Measurements from ENCODE around the gene ASTN1. TPM values are rescaled to one million over a fixed set of nuclear protein-coding genes. Genes with fewer than 3 reads are reported as not detected.

The ASTN1 gene
- total RNA-seq, 1 donor = not detected

- Histone ChIP-seq H3K27me3 (ENCODE audit: insufficient read depth, low read length) (no peaks in the 10 kb centered on the region), H4K20me1 (ENCODE audit: insufficient read depth, low read length) (no peaks in the 10 kb centered on the region), H3K9me3 (ENCODE audit: low read depth, low read length) (no peaks in the 10 kb centered on the region), H3K4me3 (ENCODE audit: insufficient read depth, low read length) (no peak overlapping the region), H3K79me2 (ENCODE audit: insufficient read depth, low read length) (no peaks in the 10 kb centered on the region), H3K4me1 (ENCODE audit: insufficient read depth, low read length) (no peaks in the 10 kb centered on the region), H3K4me2 (ENCODE audit: insufficient read depth, low read length) (no peak overlapping the region), H2AFZ (ENCODE audit: low read length) (no peak overlapping the region), H3K36me3 (ENCODE audit: insufficient read depth, low read length) (no peaks in the 10 kb centered on the region), H3K27ac (ENCODE audit: low read depth, low read length) (no peak overlapping the region)
- no peak for TF ChIP-seq CTCF (IDR thresholded peaks at IDR 0.05; ENCODE audit: extremely low read depth, low read depth, low read length)
- DNase-seq (ENCODE audit: insufficient read length, low spot score, missing footprints) = no peak
Measured at GRCh38 chr1:177012342-177012925, 152.1 kb downstream of the ASTN1 start.

GRCh38 chr1:177011508-177011907, 153.0 kb downstream of the ASTN1 start:
- H2AFZ ChIP-seq (ENCODE audit: low read length) = no peak overlapping the region
- no peaks in the 10 kb centered on the region for H4K20me1 ChIP-seq (ENCODE audit: insufficient read depth, low read length)
- no peak overlapping the region for H3K4me3 ChIP-seq (ENCODE audit: insufficient read depth, low read length)
- no peak overlapping the region for H3K27ac ChIP-seq (ENCODE audit: low read depth, low read length)
- no peaks in the 10 kb centered on the region for H3K79me2 ChIP-seq (ENCODE audit: insufficient read depth, low read length)
- H3K4me1 ChIP-seq (ENCODE audit: insufficient read depth, low read length) = no peaks in the 10 kb centered on the region
- H3K36me3 ChIP-seq (ENCODE audit: insufficient read depth, low read length) = no peaks in the 10 kb centered on the region
- TF ChIP-seq CTCF (IDR thresholded peaks at IDR 0.05; ENCODE audit: extremely low read depth, low read depth, low read length) = no peak
- no peak overlapping the region for H3K4me2 ChIP-seq (ENCODE audit: insufficient read depth, low read length)
- no peaks in the 10 kb centered on the region for H3K9me3 ChIP-seq (ENCODE audit: low read depth, low read length)
- DNase-seq (ENCODE audit: insufficient read length, low spot score, missing footprints) = no peak
- no peaks in the 10 kb centered on the region for H3K27me3 ChIP-seq (ENCODE audit: insufficient read depth, low read length)

- Histone ChIP-seq H3K4me2 (ENCODE audit: insufficient read depth, low read length) (no peak overlapping the region), H3K27me3 (ENCODE audit: insufficient read depth, low read length) (no peaks in the 10 kb centered on the region), H3K9me3 (ENCODE audit: low read depth, low read length) (no peaks in the 10 kb centered on the region), H3K36me3 (ENCODE audit: insufficient read depth, low read length) (no peaks in the 10 kb centered on the region), H3K4me1 (ENCODE audit: insufficient read depth, low read length) (no peaks in the 10 kb centered on the region), H3K79me2 (ENCODE audit: insufficient read depth, low read length) (no peaks in the 10 kb centered on the region), H3K27ac (ENCODE audit: low read depth, low read length) (no peak overlapping the region), H3K4me3 (ENCODE audit: insufficient read depth, low read length) (no peak overlapping the region), H2AFZ (ENCODE audit: low read length) (no peak overlapping the region), H4K20me1 (ENCODE audit: insufficient read depth, low read length) (no peaks in the 10 kb centered on the region)
- TF ChIP-seq CTCF (IDR thresholded peaks at IDR 0.05; ENCODE audit: extremely low read depth, low read depth, low read length) = no peak
- DNase-seq (ENCODE audit: insufficient read length, low spot score, missing footprints) = no peak
Measured at GRCh38 chr1:177010211-177010825, 154.2 kb downstream of the ASTN1 start.

- Histone ChIP-seq H3K4me1 (ENCODE audit: insufficient read depth, low read length) (no peaks in the 10 kb centered on the region), H3K79me2 (ENCODE audit: insufficient read depth, low read length) (no peaks in the 10 kb centered on the region), H4K20me1 (ENCODE audit: insufficient read depth, low read length) (no peaks in the 10 kb centered on the region), H3K27ac (ENCODE audit: low read depth, low read length) (no peak overlapping the region), H3K9me3 (ENCODE audit: low read depth, low read length) (no peaks in the 10 kb centered on the region), H3K4me3 (ENCODE audit: insufficient read depth, low read length) (no peak overlapping the region), H3K27me3 (ENCODE audit: insufficient read depth, low read length) (no peaks in the 10 kb centered on the region), H3K36me3 (ENCODE audit: insufficient read depth, low read length) (no peaks in the 10 kb centered on the region), H2AFZ (ENCODE audit: low read length) (no peak overlapping the region), H3K4me2 (ENCODE audit: insufficient read depth, low read length) (no peak overlapping the region)
- TF ChIP-seq CTCF (IDR thresholded peaks at IDR 0.05; ENCODE audit: extremely low read depth, low read depth, low read length) = no peak
- no peak for DNase-seq (ENCODE audit: insufficient read length, low spot score, missing footprints)
Measured at GRCh38 chr1:177008653-177009052, 155.9 kb downstream of the ASTN1 start.

All from osteoblast (primary cell).